Glutamatergic neuron (in vitro differentiated cells): ENCODE data around the gene PLEK. TPM values are rescaled to one million over a fixed set of nuclear protein-coding genes. Genes with fewer than 3 reads are reported as not detected.

ENCODE experiments used
- DNase-seq: peaks from one replicate; pipeline ENCODE4 v3.0.0; 2022
- H3K27ac Mint-ChIP-seq: one replicate; pipeline ENCODE4 v1.8.0; 2020; ENCODE audit warnings: mild to moderate bottlenecking, mixed read lengths, inconsistent platforms; ENCODE audit not compliant: unreplicated experiment
- H3K27me3 Mint-ChIP-seq: one replicate; pipeline ENCODE4 v1.8.0; 2020; ENCODE audit warnings: mild to moderate bottlenecking, moderate library complexity, mixed read lengths, inconsistent platforms; ENCODE audit not compliant: unreplicated experiment
- H3K36me3 Mint-ChIP-seq: one replicate; pipeline ENCODE4 v1.8.0; 2020; ENCODE audit warnings: mild to moderate bottlenecking, mixed read lengths, inconsistent platforms; ENCODE audit not compliant: unreplicated experiment
- H3K4me1 Mint-ChIP-seq: one replicate; pipeline ENCODE4 v1.8.0; 2020; ENCODE audit warnings: mild to moderate bottlenecking, low read depth, mixed read lengths, inconsistent platforms; ENCODE audit not compliant: unreplicated experiment
- H3K4me3 Mint-ChIP-seq: one replicate; pipeline ENCODE4 v1.8.0; 2020; ENCODE audit warnings: mild to moderate bottlenecking, mixed read lengths, inconsistent platforms; ENCODE audit not compliant: unreplicated experiment
- H3K9me3 Mint-ChIP-seq: one replicate; pipeline ENCODE4 v1.8.0; 2020; ENCODE audit warnings: mild to moderate bottlenecking, moderate library complexity, mixed read lengths, inconsistent platforms; ENCODE audit not compliant: unreplicated experiment
- CTCF ChIP-seq: fragments of 200-600 bp; sonication (generic); IDR thresholded peaks from one replicate; pipeline ENCODE4 v1.5.0; 2021; ENCODE audit not compliant: partially characterized antibody, unreplicated experiment
- long read RNA-seq: library from polyadenylated mRNA; unstranded; transcript quantifications from one replicate; pipeline ENCODE4 v2.0.0, GENCODE V29; 2020; ENCODE audit not compliant: unreplicated experiment
- total RNA-seq: library from RNA; stranded (reverse); fragmentation: NEBNext Ultra II Directional; extraction: Animal tissue kit (Norgen Biotek cat#: 25700); gene quantifications from one replicate; pipeline ENCODE4 v1.2.1, GENCODE V29; 2021; ENCODE audit not compliant: unreplicated experiment

PLEK gene
- total RNA-seq = not detected
- long read RNA-seq = 0 reads

GRCh38 chr2:68365087-68365486 lies at the start of gene PLEK:
PLEK (plus strand) TSS chr2:68365282; CDS start chr2:68365352, 70 bp downstream.
- Mint-ChIP-seq H3K36me3 (no peaks in the 10 kb centered on the region), H3K4me3 (no peak within 1 kb of the TSS), H3K4me1 (peaks cover 6% of the 10 kb centered on the region), H3K27ac (no peak within 1 kb of the TSS), H3K27me3 (no peaks in the 10 kb centered on the region), H3K9me3 (no peaks in the 10 kb centered on the region)
- DNase-seq = no peak
- no peak for TF ChIP-seq CTCF

- H3K27me3 Mint-ChIP-seq = peaks cover 8% of the 10 kb centered on the region
- no peak for TF ChIP-seq CTCF
- H3K36me3 Mint-ChIP-seq = peaks cover 7% of the 10 kb centered on the region
- no peak overlapping the region for H3K4me3 Mint-ChIP-seq
- peaks cover 11% of the 10 kb centered on the region for H3K4me1 Mint-ChIP-seq
- H3K27ac Mint-ChIP-seq = no peak overlapping the region
- DNase-seq = no peak
- peaks cover 6% of the 10 kb centered on the region for H3K9me3 Mint-ChIP-seq
These were observed 49.0 kb upstream of the PLEK start for GRCh38 chr2:68316111-68316510.

- TF ChIP-seq CTCF = no peak
- H3K4me1 Mint-ChIP-seq = peaks cover 11% of the 10 kb centered on the region
- peaks cover 6% of the 10 kb centered on the region for H3K9me3 Mint-ChIP-seq
- DNase-seq = peak; percentile 56
- H3K27me3 Mint-ChIP-seq = peaks cover 8% of the 10 kb centered on the region
- H3K27ac Mint-ChIP-seq = peak overlapping the region; percentile 96
- peak overlapping the region; percentile 92 for H3K4me3 Mint-ChIP-seq
- peaks cover 5% of the 10 kb centered on the region for H3K36me3 Mint-ChIP-seq
These were observed 46.8 kb upstream of the PLEK start for GRCh38 chr2:68317971-68318913.

- H3K9me3 Mint-ChIP-seq = peaks cover 6% of the 10 kb centered on the region
- peaks cover under 1% of the 10 kb centered on the region for H3K36me3 Mint-ChIP-seq
- peak overlapping the region; percentile 96 for H3K27ac Mint-ChIP-seq
- peak overlapping the region; percentile 92 for H3K4me3 Mint-ChIP-seq
- no peak for TF ChIP-seq CTCF
- peaks cover 11% of the 10 kb centered on the region for H3K4me1 Mint-ChIP-seq
- peak; percentile 55 for DNase-seq
- H3K27me3 Mint-ChIP-seq = peaks cover 8% of the 10 kb centered on the region
These were observed 46.1 kb upstream of the PLEK start for GRCh38 chr2:68318914-68319397.
